ENCODE data around the gene CHI3L1.

Gene CHI3L1

GRCh38 chr1:203151362-203152157 is 34.9 kb downstream of the CHI3L1 start:
- no peak for DNase-seq (ENCODE audit: low read depth, low spot score)

GRCh38 chr1:203150511-203151297 is 35.8 kb downstream of the CHI3L1 start:
- DNase-seq (ENCODE audit: low read depth, low spot score): no peak

DNA sequence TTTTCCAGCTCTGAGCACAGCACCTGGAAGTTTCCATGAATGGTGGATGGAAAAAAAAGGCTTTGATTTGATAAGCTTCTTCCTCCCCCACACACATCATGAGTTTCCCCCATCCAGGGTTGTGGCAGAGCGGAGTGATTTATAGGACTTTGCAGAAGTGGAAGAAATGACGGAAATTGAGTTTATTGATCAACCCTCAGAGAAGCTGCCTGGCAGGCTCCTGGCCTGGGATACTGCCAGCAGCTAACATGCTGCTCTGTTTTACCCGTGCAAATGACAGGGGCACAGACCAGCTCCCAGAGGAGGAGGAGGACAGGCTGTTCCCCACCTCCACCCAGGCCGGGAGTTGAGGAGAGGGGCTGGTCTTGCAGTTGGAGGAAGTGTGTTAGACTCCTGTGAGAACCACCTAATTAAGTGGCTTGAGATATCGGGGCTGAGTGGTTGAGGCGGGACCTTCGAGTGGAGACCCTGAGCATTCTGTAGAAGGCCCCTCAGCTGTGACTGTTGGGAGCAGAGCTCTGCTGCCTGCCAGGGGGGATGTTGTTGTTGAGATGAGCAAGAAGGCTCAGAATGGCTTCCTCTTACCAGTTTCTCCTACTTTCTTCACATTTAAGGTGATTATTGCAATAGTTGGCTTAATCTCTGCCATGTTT is 37.2 kb downstream of the CHI3L1 start:
- no peak for DNase-seq (ENCODE audit: low read depth, low spot score)

DNA sequence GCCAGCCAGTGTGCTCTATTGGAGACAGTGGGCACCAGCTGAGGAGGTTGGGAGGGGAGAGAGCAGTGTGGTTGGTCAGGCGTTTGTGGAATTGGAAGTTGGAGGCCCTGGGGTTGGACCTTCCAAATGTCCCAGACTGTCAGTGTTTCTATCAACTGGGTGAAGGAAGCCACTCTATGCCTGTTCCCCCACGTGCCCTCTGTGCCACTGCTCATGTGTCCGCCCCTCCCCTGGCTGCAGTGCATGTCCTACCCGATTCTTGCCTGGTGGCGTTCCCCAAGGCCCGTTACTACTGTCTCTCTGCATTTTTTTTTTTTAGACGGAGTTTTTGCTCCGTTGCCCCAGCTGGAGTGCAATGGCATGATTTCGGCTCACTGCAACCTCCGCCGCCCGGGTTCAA is 37.9 kb downstream of the CHI3L1 start:
- DNase-seq (ENCODE audit: low read depth, low spot score): no peak

- DNase-seq (ENCODE audit: low read depth, low spot score): no peak
Measured at GRCh38 chr1:203148127-203148526, 38.4 kb downstream of the CHI3L1 start.

DNA sequence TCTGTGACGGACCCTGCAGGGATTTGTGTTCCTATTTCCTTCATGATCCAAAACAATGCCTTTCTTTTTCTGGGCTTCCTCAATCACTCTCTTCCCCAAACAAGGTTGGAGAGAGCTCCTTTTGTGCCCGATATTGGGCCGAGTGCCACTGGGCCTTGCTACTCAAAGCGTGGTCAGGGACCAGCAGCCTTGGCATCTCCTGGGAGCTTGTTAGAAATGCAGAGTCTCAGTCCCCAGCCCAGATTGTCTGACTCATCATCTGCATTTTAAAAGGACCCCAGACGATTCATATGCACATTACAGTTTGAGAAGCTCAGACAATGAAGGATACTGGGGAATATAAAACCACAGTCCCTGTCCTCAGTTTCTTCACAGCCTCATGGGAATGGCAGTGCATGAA is 39.1 kb downstream of the CHI3L1 start:
- DNase-seq (ENCODE audit: low read depth, low spot score): no peak

GRCh38 chr1:203146537-203146936 is 40.0 kb downstream of the CHI3L1 start:
- no peak for DNase-seq (ENCODE audit: low read depth, low spot score)

- no peak for DNase-seq (ENCODE audit: low read depth, low spot score)
Measured at GRCh38 chr1:203146042-203146369, 40.5 kb downstream of the CHI3L1 start.

GRCh38 chr1:203145321-203146041 is 41.0 kb downstream of the CHI3L1 start:
- no peak for DNase-seq (ENCODE audit: low read depth, low spot score)

GRCh38 chr1:203144661-203145060 is 41.8 kb downstream of the CHI3L1 start:
- no peak for DNase-seq (ENCODE audit: low read depth, low spot score)

GRCh38 chr1:203143641-203144040 is 42.9 kb downstream of the CHI3L1 start:
- DNase-seq (ENCODE audit: low read depth, low spot score): no peak

GRCh38 chr1:203142684-203143408 is 43.7 kb downstream of the CHI3L1 start:
- DNase-seq (ENCODE audit: low read depth, low spot score): no peak

GRCh38 chr1:203142124-203142523 is 44.4 kb downstream of the CHI3L1 start:
- DNase-seq (ENCODE audit: low read depth, low spot score): no peak

- DNase-seq (ENCODE audit: low read depth, low spot score): no peak
Measured at GRCh38 chr1:203140743-203141520, 45.6 kb downstream of the CHI3L1 start.

GRCh38 chr1:203139976-203140475 is 46.5 kb downstream of the CHI3L1 start:
- no peak for DNase-seq (ENCODE audit: low read depth, low spot score)

GRCh38 chr1:203138066-203138465 is 48.4 kb downstream of the CHI3L1 start:
- no peak for DNase-seq (ENCODE audit: low read depth, low spot score)

GRCh38 chr1:203137324-203137723 is 49.2 kb downstream of the CHI3L1 start:
- DNase-seq (ENCODE audit: low read depth, low spot score): no peak

DNA sequence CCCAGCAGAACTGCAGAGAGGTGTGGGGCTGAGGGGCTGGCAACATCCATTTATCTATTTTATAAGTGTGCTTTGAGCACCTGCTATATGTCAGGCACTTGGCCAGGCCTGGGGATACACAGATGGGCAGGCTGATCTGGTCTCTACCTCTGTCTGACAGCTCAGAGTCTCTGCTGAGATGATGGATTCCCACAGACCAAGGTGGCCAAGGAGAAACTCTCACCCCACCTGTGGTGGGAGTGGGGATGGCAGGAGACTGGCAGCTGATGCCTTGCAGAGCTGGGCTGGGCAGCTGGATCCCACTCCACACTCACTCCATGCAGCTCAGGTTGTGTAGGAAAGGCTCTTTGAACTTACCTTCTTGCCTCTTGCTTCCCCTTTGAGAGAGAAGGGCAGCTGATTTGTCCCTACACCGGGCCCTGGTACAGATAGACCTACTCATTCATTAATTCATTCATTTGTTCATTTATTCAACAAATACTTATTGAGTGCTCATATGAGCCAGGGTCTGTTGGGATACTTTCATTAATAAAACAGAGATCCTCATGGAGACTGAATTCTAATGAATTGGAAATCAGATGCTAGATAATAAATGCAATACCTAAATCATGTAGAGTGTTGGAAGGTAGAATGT is 50.0 kb downstream of the CHI3L1 start:
- no peak for DNase-seq (ENCODE audit: low read depth, low spot score)

GRCh38 chr1:203135636-203136305 is 50.7 kb downstream of the CHI3L1 start:
- no peak for DNase-seq (ENCODE audit: low read depth, low spot score)

All from smooth muscle cell of the brain vasculature (primary cell).